Subcutaneous adipose tissue (tissue), 4 donors: ENCODE measurements around the gene KCNG4. TPM values are rescaled to one million over a fixed set of nuclear protein-coding genes. Genes with fewer than 3 reads are reported as not detected.

Experiments used
- small RNA-seq: library from RNA; depleted of rRNA; stranded (forward); fragments of <200 nt; gene quantifications from one replicate; pipeline ENCODE3, GENCODE V24; 2016
- total RNA-seq, 4 donors: library from RNA; depleted of rRNA; stranded (reverse); fragments of >200 nt; gene quantifications; one replicate each; pipeline ENCODE4 v1.1.0, GENCODE V29; 2016
- TF ChIP-seq, protein P1 (sequence below): fragments of 450-650 bp; IDR thresholded peaks from one replicate; pipeline ENCODE4 v1.5.1; 2016; ENCODE audit warnings: low read depth, mild to moderate bottlenecking, control low read depth, antibody characterized with exemption, moderate library complexity

The KCNG4 gene
- total RNA-seq, 4 donors from 2014 or later: not detected

DNA sequence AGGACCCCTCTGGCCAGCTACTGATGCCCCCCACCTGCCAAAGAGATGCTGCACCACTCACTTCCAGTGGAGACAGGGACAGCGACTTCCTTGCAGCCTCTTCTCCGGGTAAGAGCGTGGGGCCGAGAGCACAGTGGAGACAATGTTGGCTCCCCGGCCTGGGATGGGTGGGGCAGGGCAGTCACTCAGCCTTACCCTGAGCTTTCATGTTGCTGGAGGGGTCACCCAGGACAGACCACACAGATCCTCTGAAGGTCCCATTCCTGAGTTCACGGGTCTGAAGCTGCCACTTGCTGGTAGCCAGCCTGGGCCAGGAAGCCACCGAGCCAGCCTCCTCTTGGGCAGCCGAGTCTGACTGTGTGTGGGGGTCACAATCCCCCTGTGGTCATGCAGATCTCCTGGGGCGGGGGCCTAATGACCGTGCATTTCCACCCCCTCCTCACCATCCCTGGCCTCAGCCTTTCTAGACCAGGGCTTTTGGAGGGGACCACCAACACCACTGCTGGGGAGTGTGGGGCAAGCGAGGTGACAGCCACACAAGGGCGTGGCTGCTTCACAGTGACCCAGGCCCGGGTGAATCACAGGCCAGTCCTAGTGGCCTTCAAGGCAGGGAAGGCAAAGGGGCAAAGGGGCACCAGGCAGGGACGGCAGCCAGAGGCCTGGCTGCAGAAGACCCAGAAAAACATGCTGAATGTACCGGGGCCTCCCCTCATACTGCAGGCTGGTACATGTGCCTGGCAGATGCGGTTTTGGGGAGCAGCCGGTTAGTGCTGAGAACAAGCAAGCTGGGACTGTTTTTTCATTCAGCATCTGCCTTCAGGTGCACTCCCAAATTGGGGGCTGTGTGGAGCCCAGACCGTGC is 63.4 kb downstream of the KCNG4 start:
- TF ChIP-seq, protein P1, sequence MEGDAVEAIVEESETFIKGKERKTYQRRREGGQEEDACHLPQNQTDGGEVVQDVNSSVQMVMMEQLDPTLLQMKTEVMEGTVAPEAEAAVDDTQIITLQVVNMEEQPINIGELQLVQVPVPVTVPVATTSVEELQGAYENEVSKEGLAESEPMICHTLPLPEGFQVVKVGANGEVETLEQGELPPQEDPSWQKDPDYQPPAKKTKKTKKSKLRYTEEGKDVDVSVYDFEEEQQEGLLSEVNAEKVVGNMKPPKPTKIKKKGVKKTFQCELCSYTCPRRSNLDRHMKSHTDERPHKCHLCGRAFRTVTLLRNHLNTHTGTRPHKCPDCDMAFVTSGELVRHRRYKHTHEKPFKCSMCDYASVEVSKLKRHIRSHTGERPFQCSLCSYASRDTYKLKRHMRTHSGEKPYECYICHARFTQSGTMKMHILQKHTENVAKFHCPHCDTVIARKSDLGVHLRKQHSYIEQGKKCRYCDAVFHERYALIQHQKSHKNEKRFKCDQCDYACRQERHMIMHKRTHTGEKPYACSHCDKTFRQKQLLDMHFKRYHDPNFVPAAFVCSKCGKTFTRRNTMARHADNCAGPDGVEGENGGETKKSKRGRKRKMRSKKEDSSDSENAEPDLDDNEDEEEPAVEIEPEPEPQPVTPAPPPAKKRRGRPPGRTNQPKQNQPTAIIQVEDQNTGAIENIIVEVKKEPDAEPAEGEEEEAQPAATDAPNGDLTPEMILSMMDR: no peak

DNA sequence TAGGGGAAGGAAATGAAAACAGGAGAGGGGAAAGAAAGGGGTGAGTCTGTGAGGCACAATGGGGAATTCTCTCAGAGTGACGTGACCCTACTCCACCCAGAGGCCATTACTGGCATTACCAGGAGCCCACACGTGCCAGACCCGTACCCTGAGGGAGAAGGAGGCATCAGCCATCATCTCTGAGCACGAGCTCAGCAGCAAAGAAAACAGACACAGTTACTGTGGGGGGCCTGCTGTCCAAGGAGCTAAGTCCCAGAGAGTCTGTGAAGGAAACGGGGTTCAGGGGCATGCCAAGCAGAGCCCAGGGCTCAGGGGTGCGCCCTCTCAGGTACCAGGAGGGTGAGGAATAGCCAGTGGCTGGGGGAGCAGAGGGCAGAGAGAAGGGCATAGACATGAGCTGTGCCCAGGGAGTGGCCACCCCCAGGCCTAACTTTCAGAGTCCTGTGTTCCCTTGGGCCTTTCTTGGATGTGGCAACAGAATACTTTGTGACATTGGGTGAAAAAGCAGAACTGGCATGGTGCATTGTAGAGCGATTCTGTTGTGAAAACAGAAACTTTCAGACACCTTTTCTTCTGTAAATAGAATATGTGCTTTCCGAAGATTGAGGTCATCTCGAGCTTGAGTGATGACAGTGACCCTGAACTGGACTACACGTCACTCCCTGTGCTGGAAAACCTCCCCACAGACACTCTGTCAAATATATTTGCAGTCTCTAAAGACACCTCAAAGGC is 64.3 kb downstream of the KCNG4 start:
- TF ChIP-seq, protein P1: no peak

DNA sequence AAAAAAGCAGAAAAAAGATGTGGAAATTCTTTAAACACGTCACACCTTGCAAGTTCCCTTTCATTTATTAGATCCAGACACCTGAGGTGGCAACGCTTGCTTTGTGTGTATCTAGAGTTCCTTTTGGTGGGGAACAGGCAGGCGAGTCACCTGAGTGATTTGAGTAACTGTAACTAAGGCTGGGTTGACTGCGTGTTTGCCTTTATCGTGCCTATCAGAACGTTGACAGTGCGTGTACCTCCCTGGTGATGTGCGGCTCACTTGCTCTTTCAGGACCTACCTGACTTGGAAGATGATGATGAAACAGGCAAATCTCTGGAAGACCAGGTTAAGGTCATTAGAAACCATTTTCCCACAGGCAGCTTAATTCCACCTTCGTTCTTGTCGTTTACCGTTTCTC is 65.4 kb downstream of the KCNG4 start:
- TF ChIP-seq, protein P1: no peak

DNA sequence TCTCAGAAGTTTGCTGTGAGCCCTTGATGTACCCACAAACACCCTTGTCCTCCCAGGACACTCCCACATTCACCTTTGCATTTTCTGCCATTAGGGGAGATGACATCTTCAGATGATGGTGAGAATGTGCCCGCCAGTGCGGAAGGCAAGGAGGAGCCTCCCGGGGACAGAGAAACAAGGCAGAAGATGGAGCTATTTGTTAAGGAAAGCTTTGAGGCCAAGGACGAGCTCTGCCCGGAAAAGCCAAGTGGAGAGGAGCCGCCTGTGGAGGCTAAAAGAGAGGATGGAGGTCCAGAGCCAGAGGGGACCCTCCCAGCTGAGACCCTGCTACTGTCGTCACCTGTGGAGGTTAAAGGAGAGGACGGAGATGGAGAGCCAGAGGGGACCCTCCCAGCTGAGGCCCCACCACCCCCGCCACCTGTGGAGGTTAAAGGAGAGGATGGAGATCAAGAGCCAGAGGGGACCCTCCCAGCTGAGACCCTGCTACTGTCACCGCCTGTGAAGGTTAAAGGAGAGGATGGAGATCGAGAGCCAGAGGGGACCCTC is 70.0 kb downstream of the KCNG4 start:
- TF ChIP-seq, protein P1: no peak

Small RNA genes lying within 50 kb of the gene (small RNA-seq; reads per million reads assigned to genes)
- gene RNA5SP433: not detected

Other genes with a start within 250 kb of the KCNG4 start
- gene SLC38A8, start 197.2 kb downstream of the KCNG4 start, total RNA-seq: not detected
- gene MBTPS1, start 123.1 kb downstream of the KCNG4 start, total RNA-seq: 100 to 1,000 TPM in 2 of 4 donors, 10 to 100 TPM in 2; 85.1 to 122 (median 105) TPM
- gene HSDL1, start 94.8 kb downstream of the KCNG4 start, total RNA-seq: 10 to 100 TPM; 13.9 to 23.3 (median 20.6) TPM
- gene DNAAF1, start 94.7 kb downstream of the KCNG4 start, total RNA-seq: under 1 TPM in 2 of 4 donors, not detected in 2; 0.44 to 0.85 TPM
- 10 to 100 TPM; 15.0 to 99.7 (median 36.5) TPM for gene TAF1C, start 53.0 kb downstream of the KCNG4 start, total RNA-seq
- gene ADAD2, start 48.9 kb downstream of the KCNG4 start, total RNA-seq: 1 to 10 TPM in 2 of 4 donors, not detected in 2; 3.6 to 4.4 TPM
- gene WFDC1, start 54.9 kb upstream of the KCNG4 start, total RNA-seq: under 1 TPM in 3 of 4 donors, not detected in 1; 0.38 to 0.98 (median 0.44) TPM
- gene ATP2C2, start 128.5 kb upstream of the KCNG4 start, total RNA-seq: not detected